HCT116 (cell line): Measurements from ENCODE around the gene IQCH.

ENCODE experiments used
- CTCF ChIP-seq, 3 experiments: fragments of 200-600 bp in 1 of 3; sonication (generic) in 1 of 3; IDR thresholded peaks in 2 of 3; conservative IDR thresholded peaks in 1 of 3; 2 replicates each; pipeline ENCODE4 v1.5.1; 2012 to 2017; ENCODE audit warnings: low read depth in 2 of 3, low read length in 2 of 3, antibody characterized with exemption in 1 of 3, borderline replicate concordance in 1 of 3, control low read depth in 1 of 3, mild to moderate bottlenecking in 1 of 3, mixed read lengths in 1 of 3, mixed run types in 1 of 3, moderate library complexity in 1 of 3; ENCODE audit not compliant: insufficient read depth in 1 of 3
- ELF1 ChIP-seq: IDR thresholded peaks from 2 replicates; pipeline ENCODE4 v1.6.1; 2012; ENCODE audit warnings: low read depth, borderline replicate concordance
- EZH2 ChIP-seq: fragments of 200-600 bp; sonication (generic); IDR thresholded peaks from 2 replicates; pipeline ENCODE4 v1.6.1; 2017; ENCODE audit warnings: antibody characterized with exemption, mixed run types
- POLR2A ChIP-seq: IDR thresholded peaks from 2 replicates; pipeline ENCODE4 v1.7.0; 2011; ENCODE audit warnings: borderline replicate concordance; ENCODE audit not compliant: insufficient read depth, insufficient read length; ENCODE audit errors: extremely low read depth
- POLR2AphosphoS5 ChIP-seq: IDR thresholded peaks from 2 replicates; pipeline ENCODE4 v1.6.1; 2011; ENCODE audit warnings: mild to moderate bottlenecking, low read depth, low read length, moderate library complexity
- RAD21 ChIP-seq: IDR thresholded peaks from 2 replicates; pipeline ENCODE4 v1.6.1; 2012; ENCODE audit warnings: low read depth, mild to moderate bottlenecking
- REST ChIP-seq: IDR thresholded peaks from 2 replicates; pipeline ENCODE4 v1.6.1; 2012; ENCODE audit warnings: low read depth
- SIN3A ChIP-seq: IDR thresholded peaks from 2 replicates; pipeline ENCODE4 v1.6.1; 2012; ENCODE audit warnings: low read depth
- ZNF274 ChIP-seq: fragments of 200-500 bp; sonication (Bioruptor generic); IDR thresholded peaks from 2 replicates; pipeline ENCODE4 v1.6.1; 2014; ENCODE audit warnings: mild to moderate bottlenecking, low read depth, low read length, inconsistent platforms

GRCh38 chr15:67373971-67374370, 119.4 kb downstream of the IQCH start:
- TF ChIP-seq POLR2AphosphoS5 (no peak), POLR2A (no peak), ZNF274 (no peak), CTCF (IDR thresholded peaks at IDR 0.05 in 2 of 3, conservative IDR thresholded peaks at IDR 0.05 in 1 of 3; ENCODE audit: borderline replicate concordance in 1 of 3, insufficient read depth in 1 of 3, low read depth in 2 of 3, low read length in 2 of 3) (no peak), REST (no peak), ELF1 (no peak), RAD21 (no peak), EZH2 (no peak), SIN3A (no peak)
